HG02610 (cell line): Measurements from ENCODE around the gene G6PD.
A peak's percentile ranks its signal among the peaks of the same experiment; 100 is the strongest.
"Not testable (repeated sequence)": the region's sequence is repeated elsewhere in the genome, so short reads cannot be mapped to it uniquely, and the experiment has no call there.

ENCODE experiments used
- ATAC-seq: cut with Tn5 transposase; IDR thresholded peaks from one replicate; pipeline ENCODE4 v1.9.1; 2021; ENCODE audit warnings: mild to moderate bottlenecking, moderate library complexity; ENCODE audit not compliant: unreplicated experiment

Gene G6PD

DNA sequence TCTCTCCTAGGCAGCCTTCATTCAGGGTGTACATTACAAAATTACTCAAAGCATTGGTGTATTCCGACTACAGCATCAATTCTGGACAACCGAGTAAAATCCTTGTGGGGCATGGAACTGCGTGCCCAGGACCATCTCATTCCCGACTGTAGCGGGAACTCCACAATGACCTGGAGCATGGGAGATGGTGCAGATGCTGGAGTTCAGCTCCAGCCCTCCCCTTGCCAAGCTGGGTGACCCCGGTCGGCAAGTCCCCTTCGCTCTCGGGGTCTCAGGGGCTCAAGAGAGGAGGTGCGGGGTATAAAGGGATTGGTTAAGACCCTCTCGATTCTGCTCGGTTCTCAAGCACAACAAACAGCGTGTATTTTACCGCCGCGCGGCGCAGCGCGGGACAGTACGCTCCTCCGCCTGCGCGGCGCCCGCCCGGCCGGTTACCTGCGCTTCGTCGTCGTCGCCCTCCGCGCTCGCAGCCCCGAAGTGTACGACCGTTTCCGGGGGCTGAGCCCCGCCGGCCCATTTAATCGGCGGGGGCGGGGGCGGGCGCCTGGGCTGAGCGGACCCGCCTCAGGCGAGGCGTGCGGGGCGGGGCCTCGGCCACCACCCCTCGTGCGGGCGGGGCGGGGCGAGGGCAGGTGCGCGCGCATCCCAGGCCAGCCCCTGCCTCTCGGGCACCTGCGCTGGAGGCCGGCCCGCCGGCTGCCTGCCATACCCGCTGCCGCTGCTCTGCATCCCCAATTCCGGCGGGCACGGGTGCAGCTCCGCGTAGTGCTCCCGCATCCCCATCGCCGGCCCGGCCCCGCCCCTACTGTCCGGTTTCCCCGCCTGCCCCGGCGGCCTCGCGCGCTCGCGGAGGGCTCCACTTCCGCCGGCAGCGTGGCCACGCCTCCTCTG, at the start of gene G6PD:
TSS of gene G6PD (minus strand) at position 493 of the 891 bp plus-strand sequence. CDS start 691 bp downstream, outside the sequence.
- peak; percentile 39 for ATAC-seq

DNA sequence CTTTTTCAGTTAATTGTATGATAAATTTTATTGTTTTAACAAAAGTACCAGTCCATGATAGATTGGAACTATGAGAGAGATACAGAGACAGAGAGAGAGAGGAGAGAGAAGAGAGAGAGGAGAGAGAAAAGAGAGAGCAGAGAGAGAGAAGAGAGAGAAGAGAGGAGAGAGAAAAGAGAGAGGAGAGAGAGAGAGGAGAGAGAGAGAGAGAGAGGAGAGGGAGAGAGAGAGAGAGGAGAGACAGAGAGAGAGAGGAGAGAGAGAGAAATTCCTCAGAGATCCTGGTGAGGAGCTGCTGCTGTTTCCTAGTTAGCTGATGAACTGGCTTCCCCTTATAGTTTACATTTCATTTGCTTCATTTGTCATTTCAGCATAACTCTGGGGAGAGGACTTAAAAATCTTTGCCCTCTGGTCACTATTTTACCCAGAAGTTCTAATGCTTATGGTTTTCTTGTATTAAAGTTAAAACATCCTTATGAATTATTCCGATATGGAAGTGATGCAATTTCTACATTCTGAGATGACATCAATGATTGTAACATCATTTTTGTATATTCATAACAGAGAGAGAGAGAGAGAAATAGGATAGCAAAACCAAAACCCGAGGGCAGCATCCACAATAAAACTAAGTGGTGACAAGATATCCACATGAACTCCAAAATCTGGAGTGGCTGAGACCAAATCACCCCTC, 49.1 kb upstream of the G6PD start:
- ATAC-seq, result no peak

DNA sequence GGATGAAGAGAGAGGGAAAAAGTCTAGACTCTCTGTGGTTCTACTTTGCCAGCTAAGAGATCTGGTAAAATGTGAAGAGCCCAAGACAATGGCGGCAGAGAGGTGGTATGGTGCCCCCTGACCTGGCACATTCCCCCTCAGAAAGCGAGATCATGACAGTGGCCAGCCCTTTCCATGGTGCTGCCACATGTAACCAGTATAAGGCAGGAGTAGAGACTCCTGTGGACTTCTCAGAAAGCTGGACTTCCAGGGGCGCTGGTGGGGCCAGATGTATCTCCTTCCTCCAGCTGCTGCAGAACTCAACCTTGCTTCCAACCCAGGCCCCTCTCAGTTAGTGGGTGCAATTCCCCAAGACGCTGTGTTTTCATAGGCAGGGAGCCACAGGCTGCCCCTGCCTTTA, 47.8 kb upstream of the G6PD start:
- no peak for ATAC-seq

DNA sequence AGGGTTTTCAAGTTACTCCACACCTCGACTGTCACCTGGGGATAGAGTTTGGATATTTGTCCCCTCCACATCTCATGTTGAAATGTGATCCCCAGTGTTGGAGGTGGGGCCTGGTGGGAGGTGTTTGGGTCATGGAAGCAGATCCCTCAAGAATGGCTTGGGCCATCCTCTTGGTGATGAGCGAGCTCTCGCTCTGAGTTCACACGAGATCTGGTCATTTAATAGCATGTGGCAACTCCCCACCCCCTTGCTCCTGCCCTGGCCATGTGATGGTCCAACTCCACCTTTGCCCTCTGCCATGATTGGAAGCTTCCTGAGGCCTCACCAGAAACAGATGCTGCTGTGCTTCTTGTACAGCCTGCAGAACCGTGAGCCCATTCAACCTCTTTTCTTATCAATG, 46.6 kb upstream of the G6PD start:
- no peak for ATAC-seq

DNA sequence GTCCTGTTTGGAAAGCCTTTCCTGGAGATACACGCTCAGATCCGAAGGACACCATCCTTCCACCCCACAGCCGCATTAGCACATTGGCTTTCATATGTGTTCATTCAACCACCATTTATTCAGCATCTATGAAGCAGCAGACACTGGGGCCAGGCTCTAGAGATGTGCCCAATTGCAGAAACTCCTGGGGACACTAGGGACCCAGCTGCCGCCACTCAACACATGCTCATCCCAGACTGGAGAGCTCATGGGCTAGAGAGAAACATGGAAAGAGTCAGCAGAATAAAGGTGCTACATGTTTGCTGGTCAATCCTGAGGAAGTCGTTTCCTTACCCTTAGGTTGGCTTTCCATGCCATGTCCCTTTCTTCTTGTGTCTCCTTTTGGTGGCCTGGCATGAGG, 45.9 kb upstream of the G6PD start:
- no peak for ATAC-seq

DNA sequence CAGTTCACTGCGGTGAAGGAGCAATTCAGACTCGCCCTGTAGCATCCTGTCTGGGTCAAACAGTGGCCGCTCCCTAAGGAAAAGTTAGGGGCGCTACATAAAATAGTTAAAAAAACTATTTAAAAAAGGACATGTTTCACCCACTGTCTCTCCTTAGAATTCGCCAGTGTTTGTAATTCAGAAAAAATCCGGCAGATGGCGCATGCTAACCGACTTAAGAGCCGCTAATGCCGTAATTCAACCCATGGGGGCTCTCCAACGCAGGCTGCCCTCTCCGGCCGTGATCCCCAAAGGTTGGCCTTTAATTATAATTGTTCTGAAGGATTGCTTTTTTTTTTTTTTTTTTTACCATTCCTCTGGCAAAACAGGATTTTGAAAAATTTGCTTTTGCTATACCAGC, 43.8 kb upstream of the G6PD start:
- ATAC-seq, result not testable (repeated sequence)

DNA sequence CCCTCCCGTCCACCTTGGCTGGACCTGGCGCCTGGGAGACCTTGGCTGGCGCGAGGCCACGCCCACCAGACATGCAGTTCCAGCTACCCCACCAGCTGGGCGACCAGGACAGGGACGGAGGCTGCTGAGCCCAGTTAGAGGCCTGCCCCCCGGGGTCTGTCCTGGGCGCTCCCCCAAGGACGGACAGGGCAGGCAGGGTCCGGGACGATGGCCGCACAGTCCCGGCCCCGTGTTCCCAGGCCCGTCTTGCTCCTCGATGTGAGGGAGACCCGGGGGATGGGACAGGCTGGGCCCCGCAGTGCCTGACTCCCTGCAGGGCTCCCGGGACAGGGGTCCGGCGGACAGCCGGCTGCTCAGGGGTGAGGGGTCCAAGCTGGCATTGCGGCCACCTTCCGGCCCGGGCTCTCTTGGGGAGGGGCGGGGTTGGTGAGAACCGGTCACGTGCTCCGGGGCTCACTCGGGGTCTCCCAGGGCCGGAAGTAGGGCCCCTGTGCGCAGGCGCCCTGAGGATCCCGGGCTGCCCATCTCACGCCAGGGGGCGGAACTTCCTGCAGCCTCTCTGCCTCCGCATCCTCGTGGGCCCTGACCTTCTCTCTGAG, 38.0 kb upstream of the G6PD start, which contains the start of gene CTAG1A:
TSS of gene CTAG1A (plus strand) at position 549 of the 599 bp plus-strand sequence. CDS start 74 bp downstream, outside the sequence.
- not testable (repeated sequence) for ATAC-seq

DNA sequence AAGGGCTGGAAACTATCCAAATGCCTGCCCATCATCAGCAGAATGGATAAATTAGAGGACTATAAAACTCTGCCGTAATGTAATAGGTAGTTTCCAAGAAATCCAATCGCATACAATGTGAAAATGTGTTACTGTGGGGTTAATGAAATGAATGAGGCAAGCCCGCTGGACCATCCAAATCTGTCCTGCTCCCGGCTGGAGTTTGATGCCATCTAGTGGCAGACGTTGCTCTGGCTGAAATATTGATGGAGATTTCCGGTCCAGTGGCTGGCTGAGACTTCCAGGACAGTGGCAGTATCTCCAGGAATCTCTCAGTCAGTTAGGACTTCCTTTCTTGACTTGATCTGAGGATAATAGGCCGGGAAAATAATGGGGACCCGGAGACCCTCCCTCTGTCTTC, 36.3 kb upstream of the G6PD start:
- ATAC-seq, result not testable (repeated sequence)

DNA sequence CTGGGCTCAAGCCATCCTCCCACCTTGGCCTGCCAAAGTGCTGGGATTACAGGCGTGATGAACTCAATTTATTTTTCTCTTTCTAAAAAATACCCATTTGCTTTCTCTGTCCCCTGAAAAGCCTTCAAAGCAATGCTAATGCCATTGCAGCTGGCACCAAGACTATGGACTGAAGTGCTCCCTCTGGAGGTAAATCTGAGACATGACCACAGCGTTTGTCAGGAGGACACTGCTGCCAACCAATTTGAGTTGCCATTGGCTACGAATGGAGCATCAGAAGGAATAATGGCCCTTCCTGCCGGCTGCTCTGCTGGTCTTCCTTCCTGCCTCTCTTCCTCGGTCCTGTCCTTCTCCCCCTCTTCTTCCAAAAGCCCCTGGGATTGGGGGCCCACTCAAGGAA, 28.4 kb upstream of the G6PD start:
- not testable (repeated sequence) for ATAC-seq

DNA sequence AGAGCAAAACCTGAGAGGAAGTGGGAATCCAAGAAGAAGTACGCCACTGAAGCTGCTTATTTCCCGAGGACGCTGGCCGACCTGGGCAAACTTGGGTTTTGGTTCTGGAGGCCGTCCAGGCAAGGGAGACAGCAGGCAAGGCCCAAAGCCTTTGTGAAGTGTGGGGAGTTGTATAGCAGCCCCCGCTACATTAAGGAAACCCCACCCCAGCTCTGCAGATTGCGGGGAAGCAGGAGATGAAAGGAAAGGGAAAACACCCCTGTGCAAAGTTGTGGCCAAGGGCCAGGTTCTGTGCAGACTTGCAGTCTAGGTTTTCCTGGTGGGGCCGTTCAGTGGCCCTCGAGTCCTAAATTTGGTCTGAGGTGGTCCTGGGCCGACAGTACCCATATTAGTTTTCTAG, 26.4 kb upstream of the G6PD start:
- not testable (repeated sequence) for ATAC-seq

DNA sequence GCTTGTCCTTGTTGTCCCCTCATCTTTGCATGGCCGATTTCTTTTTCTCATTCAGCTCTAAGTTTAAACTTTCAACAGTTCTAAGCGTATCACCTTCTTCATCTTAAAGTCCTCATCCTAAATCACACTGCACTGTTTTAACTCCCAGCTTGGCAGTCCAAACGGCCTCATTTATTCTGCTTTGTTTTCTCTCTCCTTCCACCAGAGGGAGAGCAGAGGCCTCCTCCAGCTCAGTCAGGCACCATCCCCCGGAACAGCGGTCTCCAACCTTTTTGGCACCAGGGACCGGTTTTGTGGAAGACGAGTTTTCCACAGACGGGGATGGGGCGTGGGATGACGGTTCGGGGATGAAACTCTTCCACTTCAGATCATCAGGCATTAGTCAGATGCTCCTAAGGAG, 23.7 kb upstream of the G6PD start:
- not testable (repeated sequence) for ATAC-seq

DNA sequence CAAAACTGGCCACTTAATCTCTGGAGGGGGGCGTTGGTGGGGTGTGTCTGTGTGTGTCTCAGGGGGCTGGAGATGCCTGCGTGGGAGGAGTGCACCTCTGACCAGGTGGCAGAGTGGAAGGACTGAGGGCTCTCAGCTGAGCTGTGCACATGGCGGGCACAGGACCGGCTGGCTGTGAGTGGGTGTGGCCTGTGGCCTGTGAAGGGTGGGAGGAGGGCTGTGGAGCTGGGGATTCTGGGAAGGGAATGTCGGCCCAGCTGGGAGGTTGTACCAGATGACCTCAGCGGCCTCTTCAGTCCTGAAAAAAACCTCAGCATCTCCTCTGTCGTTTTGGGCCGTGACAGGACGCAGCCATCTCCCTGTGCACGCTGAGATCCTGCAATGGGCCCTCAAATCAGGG, 15.6 kb upstream of the G6PD start:
- not testable (repeated sequence) for ATAC-seq

DNA sequence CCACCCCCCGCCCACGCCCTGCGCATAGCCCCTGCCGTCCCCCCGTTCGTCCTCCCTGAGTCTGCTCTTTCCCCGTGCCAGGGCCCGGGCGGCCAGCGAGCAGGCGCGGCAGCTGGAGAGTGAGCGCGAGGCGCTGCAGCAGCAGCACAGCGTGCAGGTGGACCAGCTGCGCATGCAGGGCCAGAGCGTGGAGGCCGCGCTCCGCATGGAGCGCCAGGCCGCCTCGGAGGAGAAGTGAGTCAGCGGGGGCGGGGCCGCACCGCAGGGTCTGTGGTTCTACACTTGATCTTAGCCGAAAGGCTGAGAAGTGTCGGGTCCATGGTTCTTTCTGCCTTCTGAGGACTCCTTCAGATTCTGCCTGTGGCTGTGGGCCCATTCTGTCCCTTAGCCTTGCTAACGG, 13.7 kb upstream of the G6PD start:
- ATAC-seq, result not testable (repeated sequence)

DNA sequence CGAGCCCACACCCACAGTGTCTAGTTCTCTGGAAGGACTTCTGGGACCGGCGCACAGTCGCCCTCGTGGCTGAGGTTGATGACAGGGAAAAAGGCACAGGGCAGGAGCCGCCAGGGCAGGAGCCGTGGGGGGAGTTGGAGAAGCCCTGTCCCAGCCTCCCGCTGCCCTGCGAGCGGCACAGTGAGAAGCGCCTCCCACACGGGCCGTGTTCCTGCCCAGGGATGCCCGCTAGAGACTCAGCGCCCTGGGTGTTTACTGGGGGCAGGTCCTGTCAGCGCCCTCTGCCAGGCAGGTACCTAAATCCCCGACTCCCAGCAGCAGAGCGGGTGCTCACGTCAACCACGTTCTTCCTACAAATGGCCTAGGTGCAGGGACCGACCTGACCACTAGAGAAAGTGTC, 12.2 kb upstream of the G6PD start:
- ATAC-seq, result not testable (repeated sequence)

DNA sequence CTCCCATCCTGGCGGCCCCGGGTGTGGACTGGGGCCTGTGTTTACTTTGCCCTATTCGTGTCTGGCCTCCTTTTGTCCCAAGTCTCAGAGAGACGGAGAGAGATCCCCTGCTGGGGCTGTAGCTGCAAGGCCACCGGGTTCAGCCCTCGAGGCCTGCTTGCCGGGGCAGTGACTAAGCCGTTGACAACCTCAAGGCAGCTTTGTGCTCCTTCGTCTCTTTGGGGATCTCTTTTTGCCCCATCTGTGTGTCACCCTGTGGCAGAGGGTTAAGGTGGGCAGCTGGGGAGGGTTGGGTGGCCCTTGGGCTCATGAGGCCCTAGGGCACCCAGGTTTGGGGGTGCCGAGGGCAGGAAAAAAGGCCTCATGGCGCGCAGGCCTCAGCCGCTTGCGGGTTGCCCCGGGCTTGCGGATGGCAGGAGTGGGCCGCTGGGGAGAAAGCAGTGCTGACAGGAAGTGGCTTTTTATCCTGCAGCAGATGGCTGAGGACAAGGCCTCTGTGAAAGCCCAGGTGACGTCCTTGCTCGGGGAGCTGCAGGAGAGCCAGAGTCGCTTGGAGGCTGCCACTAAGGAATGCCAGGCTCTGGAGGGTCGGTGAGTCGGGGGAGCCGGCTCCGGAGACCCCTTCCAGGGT, 11.5 kb upstream of the G6PD start:
- not testable (repeated sequence) for ATAC-seq

DNA sequence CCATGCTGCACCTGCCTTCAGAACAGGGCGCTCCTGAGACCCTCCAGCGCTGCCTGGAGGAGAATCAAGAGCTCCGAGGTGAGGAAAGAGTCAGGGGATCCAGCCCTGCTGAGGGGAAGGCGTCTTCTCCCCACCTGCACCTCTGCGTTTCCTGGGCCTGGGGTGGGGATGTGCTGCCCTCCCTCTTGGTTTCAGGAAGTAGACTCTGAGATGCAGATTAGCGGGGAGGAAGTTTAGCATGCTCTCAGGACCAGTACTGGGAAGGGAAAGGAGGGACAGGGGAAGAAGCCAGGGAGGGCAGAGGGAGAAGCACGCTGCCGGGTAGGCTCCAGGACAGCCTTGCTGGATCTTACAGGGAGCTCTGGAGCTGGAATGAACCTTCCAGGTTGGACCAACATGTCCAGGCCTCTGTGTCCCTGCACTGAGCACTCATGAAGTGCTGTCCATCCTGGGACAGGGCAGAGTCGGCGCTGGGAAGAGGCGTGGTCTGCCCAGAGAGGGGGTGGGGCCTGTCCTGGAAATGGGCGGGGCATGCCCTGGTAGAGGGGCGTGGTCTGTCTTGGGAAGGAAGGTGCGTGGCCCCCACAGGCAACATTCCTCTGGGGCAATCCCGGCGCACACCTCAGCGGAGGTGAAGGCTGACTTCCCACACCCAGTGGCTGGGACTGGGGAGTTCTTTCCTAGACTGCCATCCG, 5.6 kb upstream of the G6PD start:
- not testable (repeated sequence) for ATAC-seq

DNA sequence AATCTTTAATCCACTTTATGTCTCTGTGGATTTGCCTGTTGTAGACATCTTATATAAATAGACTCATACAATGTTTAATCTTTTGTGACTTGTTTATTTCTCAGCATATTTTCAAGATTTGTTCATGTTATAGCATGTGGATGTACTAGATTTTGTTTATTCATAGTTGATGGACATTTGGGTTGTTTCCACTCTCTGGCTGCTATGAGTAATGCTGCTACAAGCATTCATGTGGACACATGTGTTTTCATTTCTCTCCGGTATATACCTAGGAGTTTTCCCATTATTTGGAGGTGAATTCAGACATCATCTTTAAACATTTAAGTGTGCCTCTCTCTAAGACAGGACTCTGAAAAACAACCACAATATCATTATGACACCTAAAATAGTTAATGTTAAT, 3.1 kb upstream of the G6PD start:
- no peak for ATAC-seq

DNA sequence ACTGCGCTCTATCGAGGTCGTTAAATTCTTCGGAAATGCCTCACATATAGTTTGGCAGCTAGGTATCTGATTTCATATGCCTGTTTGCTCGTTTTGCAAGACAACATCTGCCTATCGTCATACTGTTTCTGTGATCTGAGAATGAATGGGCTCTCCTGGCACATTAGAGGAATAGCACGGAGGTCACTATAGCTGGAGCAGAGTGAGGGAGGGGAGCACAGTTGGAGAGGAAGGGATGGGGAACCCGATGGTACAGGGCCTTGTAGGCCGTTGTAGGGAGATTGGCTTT, 1.3 kb upstream of the G6PD start:
- ATAC-seq, result no peak

DNA sequence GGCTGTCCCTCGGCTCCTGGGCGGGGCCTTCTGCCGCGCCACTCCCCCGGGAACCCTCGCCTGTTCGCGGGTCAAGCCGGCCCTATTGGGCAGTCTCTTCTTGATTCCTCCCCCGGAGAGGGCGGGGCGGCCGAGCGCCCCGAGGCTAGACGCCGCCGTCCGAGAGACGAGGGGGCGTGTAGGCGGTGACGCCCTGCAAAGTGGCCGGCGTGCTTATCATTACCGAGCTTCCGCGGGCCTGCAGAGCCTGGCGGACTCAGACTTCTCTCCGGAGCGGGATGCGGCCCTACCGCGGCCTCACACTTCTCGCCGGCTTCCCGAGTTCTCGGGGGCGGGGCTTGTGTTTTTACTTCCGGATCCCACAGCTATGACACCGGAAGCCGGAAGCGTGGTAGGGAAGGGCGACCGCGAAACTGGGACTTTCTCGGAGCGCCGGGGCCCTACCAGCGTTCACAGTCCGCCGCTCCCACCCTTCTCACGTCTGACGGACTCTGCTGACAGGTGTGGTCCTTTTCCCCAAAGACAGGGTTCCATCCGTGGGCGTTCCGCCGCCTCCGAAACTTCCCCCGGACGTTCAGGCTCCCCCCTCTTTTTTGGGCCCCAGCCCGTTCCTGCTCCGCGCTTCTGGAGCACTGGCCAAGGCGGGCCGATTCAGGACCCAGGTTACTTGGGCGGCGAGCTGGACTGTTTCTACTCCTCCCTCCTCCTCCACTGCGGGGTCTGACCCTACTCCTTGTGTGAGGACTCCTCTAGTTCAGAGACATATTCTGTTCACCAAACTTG, 790 bp upstream of the G6PD start, which contains the start of gene IKBKG:
TSS of gene IKBKG (plus strand) at position 376 of the 783 bp plus-strand sequence. CDS start 4,383 bp downstream, outside the sequence.
- ATAC-seq, result peak; percentile 83
